Endodermal cell (in vitro differentiated cells): ENCODE results near the gene BEST2. TPM values are rescaled to one million over a fixed set of nuclear protein-coding genes. Genes with fewer than 3 reads are reported as not detected.
A peak's percentile ranks its signal among the peaks of the same experiment; 100 is the strongest.

Experiments
- DNase-seq: peaks from one replicate; pipeline ENCODE4 v3.0.0-alpha.2; 2017
- H3K27ac ChIP-seq: 2 replicates; pipeline ENCODE4 v1.5.1; 2013; ENCODE audit warnings: mild to moderate bottlenecking, low read depth, low read length, moderate library complexity
- H3K27me3 ChIP-seq: 2 replicates; pipeline ENCODE4 v1.6.1; 2013; ENCODE audit warnings: mild to moderate bottlenecking, low read length, moderate library complexity; ENCODE audit not compliant: insufficient read depth, control insufficient read depth, poor library complexity, severe bottlenecking
- H3K36me3 ChIP-seq: 2 replicates; pipeline ENCODE4 v1.7.0; 2013; ENCODE audit warnings: mild to moderate bottlenecking, low read length, moderate library complexity; ENCODE audit not compliant: control insufficient read depth, insufficient read depth
- H3K4me1 ChIP-seq: one replicate; pipeline ENCODE4 v1.7.0; 2013; ENCODE audit warnings: low read length; ENCODE audit not compliant: control insufficient read depth, insufficient read depth
- H3K4me3 ChIP-seq: 2 replicates; pipeline ENCODE4 v1.5.1; 2013; ENCODE audit warnings: mild to moderate bottlenecking, low read length, moderate library complexity
- H3K9ac ChIP-seq: 2 replicates; pipeline ENCODE4 v1.6.1; 2013; ENCODE audit warnings: mild to moderate bottlenecking, low read length, moderate library complexity; ENCODE audit not compliant: poor library complexity, severe bottlenecking; ENCODE audit errors: extremely low read depth
- H3K9me3 ChIP-seq: 2 replicates; pipeline ENCODE4 v1.6.1; 2013; ENCODE audit warnings: mild to moderate bottlenecking, low read length, moderate library complexity; ENCODE audit not compliant: control insufficient read depth
- H3K27ac Mint-ChIP-seq: 2 replicates; pipeline ENCODE4 v1.8.0; 2020; ENCODE audit warnings: mixed read lengths
- H3K27me3 Mint-ChIP-seq: 2 replicates; pipeline ENCODE4 v1.8.0; 2021; ENCODE audit warnings: mild to moderate bottlenecking, mixed read lengths; ENCODE audit not compliant: insufficient read depth
- H3K36me3 Mint-ChIP-seq: 2 replicates; pipeline ENCODE4 v1.8.0; 2020; ENCODE audit warnings: low read depth, mixed read lengths
- H3K4me1 Mint-ChIP-seq: 2 replicates; pipeline ENCODE4 v1.8.0; 2020; ENCODE audit warnings: mixed read lengths
- H3K4me3 Mint-ChIP-seq: 2 replicates; pipeline ENCODE4 v1.8.0; 2020; ENCODE audit warnings: mild to moderate bottlenecking, moderate library complexity, mixed read lengths
- H3K9me3 Mint-ChIP-seq: 2 replicates; pipeline ENCODE4 v1.8.0; 2020; ENCODE audit warnings: mild to moderate bottlenecking, mixed read lengths
- CTCF ChIP-seq: fragments of 200-600 bp; sonication (generic); conservative IDR thresholded peaks from 2 replicates; pipeline ENCODE4 v1.5.0; 2021; ENCODE audit warnings: antibody characterized with exemption, mild to moderate bottlenecking
- WGBS, 2 experiments: methylation state at CpG; one replicate each; pipeline versions ENCODE4 v1.1.5 to v1.1.7; 2013; ENCODE audit warnings: missing lambda C conversion rate in 2 of 2, mixed read lengths in 1 of 2; ENCODE audit not compliant: insufficient coverage in 1 of 2, insufficient read length in 1 of 2; 5-methylcytosine and 5-hydroxymethylcytosine counted together
- total RNA-seq, 2 donors: library from RNA; stranded (reverse); fragmentation: NEBNext Ultra II Directional in 1 of 2; extraction: Animal tissue kit (Norgen Biotek cat#: 25700) in 1 of 2; gene quantifications; 2 replicates in 1 of 2; 3 replicates in 1 of 2; pipeline ENCODE4 v1.2.1, GENCODE V29; 2021

BEST2 gene
- total RNA-seq, 2 donors from 2014 or later, result 0.95 to 1.2 TPM

- WGBS, 2 experiments, result 83 to 92% methylated on average over 2 to 9 of the region's 9 CpGs
- DNase-seq, result no peak
- Mint-ChIP-seq H3K4me3 (no peak overlapping the region), H3K27me3 (peaks cover 55% of the 10 kb centered on the region), H3K36me3 (peaks cover 26% of the 10 kb centered on the region), H3K27ac (no peak overlapping the region), H3K4me1 (peaks cover 7% of the 10 kb centered on the region), H3K9me3 (peaks cover 15% of the 10 kb centered on the region)
- peaks cover 43% of the 10 kb centered on the region for H3K27me3 ChIP-seq
- peaks cover 25% of the 10 kb centered on the region for H3K36me3 ChIP-seq
- peaks cover 16% of the 10 kb centered on the region for H3K9me3 ChIP-seq
- no peak for TF ChIP-seq CTCF
- H3K4me3 ChIP-seq, result no peak overlapping the region
- H3K4me1 ChIP-seq, result no peaks in the 10 kb centered on the region
- no peak overlapping the region for H3K27ac ChIP-seq
- no peak overlapping the region for H3K9ac ChIP-seq
Observed at GRCh38 chr19:12750851-12751250, 740 bp upstream of the BEST2 start.

- peaks cover 12% of the 10 kb centered on the region for H3K9me3 Mint-ChIP-seq
- no peak overlapping the region for H3K27ac Mint-ChIP-seq
- Histone ChIP-seq H3K27ac (no peak overlapping the region), H3K9ac (no peak overlapping the region), H3K9me3 (peaks cover 11% of the 10 kb centered on the region), H3K4me1 (no peaks in the 10 kb centered on the region), H3K4me3 (no peak overlapping the region), H3K36me3 (peaks cover 11% of the 10 kb centered on the region), H3K27me3 (peaks cover 43% of the 10 kb centered on the region)
- no peak for TF ChIP-seq CTCF
- DNase-seq, result no peak
- 66 to 82% methylated on average over 5 to 21 of the region's 23 CpGs for WGBS, 2 experiments
- H3K4me1 Mint-ChIP-seq, result peaks cover 7% of the 10 kb centered on the region
- peaks cover 60% of the 10 kb centered on the region for H3K27me3 Mint-ChIP-seq
- peaks cover 12% of the 10 kb centered on the region for H3K36me3 Mint-ChIP-seq
- peak overlapping the region; percentile 33 for H3K4me3 Mint-ChIP-seq
Observed at GRCh38 chr19:12752056-12752781, 628 bp downstream of the BEST2 start.

- H3K27ac Mint-ChIP-seq, result no peak overlapping the region
- no peak for TF ChIP-seq CTCF
- H3K27me3 ChIP-seq, result peaks cover 39% of the 10 kb centered on the region
- no peaks in the 10 kb centered on the region for H3K36me3 Mint-ChIP-seq
- H3K4me1 Mint-ChIP-seq, result peaks cover 12% of the 10 kb centered on the region
- no peak overlapping the region for H3K9ac ChIP-seq
- H3K27me3 Mint-ChIP-seq, result peaks cover 56% of the 10 kb centered on the region
- no peak overlapping the region for H3K4me3 ChIP-seq
- H3K36me3 ChIP-seq, result no peaks in the 10 kb centered on the region
- H3K27ac ChIP-seq, result no peak overlapping the region
- no peak for DNase-seq
- no peaks in the 10 kb centered on the region for H3K9me3 Mint-ChIP-seq
- WGBS, 2 experiments, result 91 to 93% methylated on average over 37 to 50 of the region's 50 CpGs
- no peak overlapping the region for H3K4me3 Mint-ChIP-seq
- no peaks in the 10 kb centered on the region for H3K9me3 ChIP-seq
- H3K4me1 ChIP-seq, result no peaks in the 10 kb centered on the region
Observed at GRCh38 chr19:12754465-12755196, 3.0 kb downstream of the BEST2 start.
